Stomach smooth muscle (tissue), 2 donors: Measurements from ENCODE around the gene GATA3.
"Not testable (repeated sequence)": the region's sequence is repeated elsewhere in the genome, so short reads cannot be mapped to it uniquely, and the experiment has no call there.

Source experiments
- H3K27ac ChIP-seq: one replicate; pipeline ENCODE4 v1.7.0; 2013; ENCODE audit warnings: mild to moderate bottlenecking, low read length, inconsistent platforms
- H3K27me3 ChIP-seq, 2 donors: one replicate each; pipeline ENCODE4 v1.7.0; 2013; ENCODE audit warnings: low read length in 2 of 2; ENCODE audit not compliant: insufficient read depth in 2 of 2, control insufficient read depth in 1 of 2
- H3K36me3 ChIP-seq, 2 donors: one replicate each; pipeline ENCODE4 v1.7.0; 2013; ENCODE audit warnings: low read length in 2 of 2; ENCODE audit not compliant: control insufficient read depth in 2 of 2, insufficient read depth in 2 of 2
- H3K4me1 ChIP-seq: one replicate; pipeline ENCODE4 v1.7.0; 2013; ENCODE audit warnings: low read length; ENCODE audit not compliant: control insufficient read depth, insufficient read depth
- H3K4me3 ChIP-seq, 2 donors: one replicate each; pipeline ENCODE4 v1.7.0; 2013; ENCODE audit warnings: low read length in 2 of 2
- H3K9ac ChIP-seq, 2 donors: one replicate each; pipeline ENCODE4 v1.7.0; 2013; ENCODE audit warnings: low read length in 2 of 2, mild to moderate bottlenecking in 1 of 2
- H3K9me3 ChIP-seq, 2 donors: one replicate each; pipeline ENCODE4 v1.7.0; 2013; ENCODE audit warnings: low read length in 2 of 2; ENCODE audit not compliant: control insufficient read depth in 2 of 2
- donor health status: healthy.
- donor health status: Pancreatic carcinoma.

Gene GATA3

DNA sequence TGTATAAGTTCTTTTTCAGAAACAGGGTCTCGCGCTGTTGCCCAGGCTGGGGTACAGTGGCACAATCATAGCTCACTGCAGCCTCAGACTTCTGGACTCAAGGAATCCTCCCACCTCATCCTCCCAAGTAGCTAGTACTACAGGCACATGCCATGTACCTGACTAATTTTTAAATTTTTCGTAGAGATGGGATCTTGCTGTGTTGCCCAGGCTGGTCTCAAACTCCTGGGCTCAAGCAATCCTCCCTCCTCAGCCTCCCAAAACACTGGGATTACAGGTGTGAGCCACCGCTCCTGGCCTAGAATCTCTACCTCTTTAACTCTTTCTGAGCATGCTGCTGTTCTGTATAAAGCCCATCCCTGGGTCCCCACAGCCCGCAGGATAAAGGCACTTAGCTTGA is 23.3 kb upstream of the GATA3 start:
- not testable (repeated sequence) for H3K27ac ChIP-seq, H3K9me3 ChIP-seq, H3K36me3 ChIP-seq, H3K4me3 ChIP-seq, H3K9ac ChIP-seq
- peaks cover 15% of the 10 kb centered on the region for H3K4me1 ChIP-seq
- H3K27me3 ChIP-seq = peaks cover 47 to 50% of the 10 kb centered on the region in 2 donors

DNA sequence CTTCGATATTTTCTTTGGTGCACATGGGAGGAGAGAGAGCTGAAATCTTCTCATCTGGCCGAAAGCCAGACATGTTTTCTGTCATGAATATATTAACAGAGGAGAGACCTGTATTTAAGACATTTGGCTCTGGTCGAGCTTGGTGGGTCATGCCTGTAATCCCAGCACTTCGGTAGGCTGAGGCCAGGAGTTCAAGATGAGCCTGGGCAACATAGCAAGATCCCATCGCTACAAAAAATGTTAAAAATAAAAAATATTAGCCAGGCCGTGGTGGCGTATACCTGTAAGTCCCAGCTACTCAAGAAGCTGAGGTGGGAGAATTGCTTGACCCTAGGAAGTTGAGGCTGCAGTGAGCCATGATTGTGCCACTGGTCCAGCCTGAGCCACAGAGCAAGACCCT is 21.9 kb upstream of the GATA3 start:
- no peak overlapping the region for H3K9ac ChIP-seq
- no peak overlapping the region for H3K4me3 ChIP-seq
- peaks cover 0 to 3% of the 10 kb centered on the region in 2 donors for H3K9me3 ChIP-seq
- peaks cover 50 to 51% of the 10 kb centered on the region in 2 donors for H3K27me3 ChIP-seq
- H3K27ac ChIP-seq = no peak overlapping the region
- no peaks in the 10 kb centered on the region for H3K36me3 ChIP-seq
- peaks cover 20% of the 10 kb centered on the region for H3K4me1 ChIP-seq

DNA sequence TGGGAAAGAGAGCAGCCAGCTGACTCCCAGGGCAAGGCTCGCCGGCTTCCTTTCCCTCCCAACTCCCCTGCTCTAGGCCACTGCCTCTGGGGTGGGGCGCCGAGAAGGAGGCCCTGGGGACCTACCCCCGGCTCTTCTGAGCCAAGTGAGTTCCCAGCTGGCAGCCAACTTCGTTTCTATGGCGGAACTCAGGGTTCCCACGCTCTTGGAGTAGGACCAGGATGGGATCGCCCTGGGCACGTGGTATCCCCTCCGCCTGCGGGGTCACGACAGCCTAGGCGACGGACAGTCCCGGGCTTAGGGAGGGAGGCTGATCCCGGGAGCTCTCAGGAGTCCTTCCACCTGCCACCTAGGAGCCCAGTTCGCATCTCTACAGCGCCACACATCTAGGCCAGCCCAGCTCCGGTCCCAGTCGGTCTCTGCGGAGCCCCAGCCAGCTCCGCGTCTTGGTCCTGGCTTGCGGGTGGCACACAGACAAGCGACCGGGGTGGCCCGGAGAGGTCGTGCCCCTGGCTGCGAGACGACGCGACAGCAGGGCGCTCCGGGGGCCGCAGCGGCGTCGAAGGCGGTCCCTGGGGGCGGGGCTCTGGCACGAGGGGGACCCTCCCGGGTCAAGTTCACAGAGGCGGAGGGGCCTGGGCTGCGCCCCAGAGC is 20.5 kb upstream of the GATA3 start:
- H3K9ac ChIP-seq = no peak overlapping the region
- H3K27me3 ChIP-seq = peaks cover 62 to 63% of the 10 kb centered on the region in 2 donors
- H3K27ac ChIP-seq = no peak overlapping the region
- H3K36me3 ChIP-seq = no peaks in the 10 kb centered on the region
- H3K9me3 ChIP-seq = peaks cover under 1 to 3% of the 10 kb centered on the region in 2 donors
- peaks cover 20% of the 10 kb centered on the region for H3K4me1 ChIP-seq
- peak overlapping the region in 1 of 2 donors; percentile 22 for H3K4me3 ChIP-seq

DNA sequence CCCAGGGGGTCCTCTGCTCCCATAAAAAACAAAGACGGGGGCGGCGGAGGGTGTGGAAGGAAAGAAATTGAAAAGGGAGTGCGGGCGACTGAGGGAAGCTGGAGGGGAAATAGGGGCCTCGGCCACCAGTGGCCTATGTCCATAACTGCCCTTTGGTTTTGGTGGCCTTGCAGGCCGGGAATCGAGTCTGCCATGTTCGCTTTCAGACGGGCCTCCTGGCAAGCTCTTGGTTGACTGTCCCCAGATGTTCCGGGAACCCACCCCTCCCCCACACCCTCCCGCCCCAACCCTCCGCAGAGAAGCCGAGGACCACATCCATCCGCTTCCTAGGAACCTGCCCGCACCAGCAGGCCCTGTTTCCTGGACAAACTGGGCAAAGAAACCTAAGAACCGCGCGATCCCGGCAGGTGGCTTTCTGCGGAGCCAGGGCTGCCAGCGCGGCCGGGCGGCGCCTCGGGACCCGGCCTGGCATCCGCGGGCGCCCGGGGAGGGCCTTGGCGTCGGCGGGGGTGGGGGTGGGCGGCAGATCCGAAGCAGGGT is 20.0 kb upstream of the GATA3 start:
- Histone ChIP-seq H3K27ac (no peak overlapping the region), H3K9me3 (peaks cover 3 to 6% of the 10 kb centered on the region in 2 donors), H3K4me3 (no peak overlapping the region), H3K27me3 (peaks cover 67 to 69% of the 10 kb centered on the region in 2 donors), H3K9ac (no peak overlapping the region), H3K4me1 (peaks cover 20% of the 10 kb centered on the region), H3K36me3 (no peaks in the 10 kb centered on the region)

DNA sequence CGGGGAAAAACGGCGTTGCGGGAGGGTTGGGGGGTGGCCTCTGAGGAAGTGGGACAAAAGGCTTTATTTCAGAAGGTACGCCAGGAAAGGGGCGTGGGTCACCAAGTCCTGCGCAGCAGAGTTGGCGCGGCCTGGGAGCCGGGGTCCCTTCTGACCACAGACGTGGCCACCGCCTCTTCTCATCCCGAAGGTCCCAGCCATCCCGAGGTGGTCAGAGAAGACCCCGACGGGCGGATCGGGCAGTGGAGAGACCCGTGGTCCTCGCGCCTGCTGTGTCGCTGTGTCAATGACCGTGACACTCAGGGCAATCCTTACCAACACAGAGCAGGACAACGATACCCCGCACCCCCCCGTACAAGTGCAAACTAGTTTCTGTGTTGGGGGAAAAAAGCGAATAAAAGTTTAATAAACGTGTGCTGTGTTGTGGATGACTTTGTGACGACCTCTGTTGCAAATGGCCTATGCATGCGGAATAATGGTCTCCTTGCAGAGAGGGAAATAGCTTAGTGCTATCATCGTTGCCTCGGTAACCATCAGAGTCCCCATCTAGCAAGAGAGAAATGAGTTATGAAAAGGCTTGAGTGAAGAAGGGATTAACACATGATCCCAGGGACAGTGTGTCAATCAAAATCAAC is 19.4 kb upstream of the GATA3 start:
- Histone ChIP-seq H3K4me3 (peak overlapping the region in 1 of 2 donors; percentile 29), H3K9ac (no peak overlapping the region), H3K4me1 (peaks cover 20% of the 10 kb centered on the region), H3K9me3 (peaks cover 3 to 6% of the 10 kb centered on the region in 2 donors), H3K36me3 (no peaks in the 10 kb centered on the region), H3K27ac (no peak overlapping the region), H3K27me3 (peaks cover 70 to 72% of the 10 kb centered on the region in 2 donors)

DNA sequence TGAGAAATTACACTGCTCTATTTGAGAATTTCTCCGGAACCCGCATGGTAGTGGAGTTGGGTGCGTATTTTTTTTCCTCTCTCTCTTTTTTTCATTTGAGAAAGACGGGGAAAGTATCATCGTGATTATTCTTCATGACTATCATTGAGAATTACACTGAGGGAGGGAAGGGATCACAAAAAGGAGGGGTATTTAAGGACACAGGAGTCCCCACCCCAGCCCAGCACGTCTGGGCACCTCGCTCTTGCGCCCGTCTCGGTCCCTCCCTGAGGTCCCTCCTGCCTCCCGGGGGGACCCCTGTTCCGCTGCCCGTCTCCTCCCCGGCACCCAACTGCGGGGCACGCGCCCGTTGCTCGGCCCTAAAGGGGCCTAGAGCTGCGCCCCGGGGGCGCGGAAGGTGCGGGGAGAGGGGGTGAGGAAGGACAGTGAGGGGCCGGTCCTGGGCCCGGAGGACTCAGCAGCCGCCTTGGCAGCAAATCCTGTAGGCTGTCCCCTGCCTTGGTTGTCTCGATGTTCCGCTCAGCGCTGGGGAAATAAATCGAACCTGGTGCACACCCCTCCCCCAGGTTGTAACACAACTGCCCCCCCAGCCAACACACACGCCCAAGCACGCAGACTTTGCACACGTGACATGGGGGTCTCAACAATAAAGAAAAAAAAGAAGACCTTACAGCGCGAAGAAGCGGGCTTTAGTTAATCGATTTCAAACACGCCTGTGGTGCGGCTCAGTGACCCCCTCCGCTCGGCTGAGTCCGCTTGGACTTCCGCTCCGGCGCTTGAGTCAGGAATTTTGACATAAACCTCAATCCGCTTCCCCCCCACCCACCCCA is 18.6 kb upstream of the GATA3 start:
- Histone ChIP-seq H3K36me3 (no peaks in the 10 kb centered on the region), H3K27me3 (peaks cover 72% of the 10 kb centered on the region in 2 donors)

DNA sequence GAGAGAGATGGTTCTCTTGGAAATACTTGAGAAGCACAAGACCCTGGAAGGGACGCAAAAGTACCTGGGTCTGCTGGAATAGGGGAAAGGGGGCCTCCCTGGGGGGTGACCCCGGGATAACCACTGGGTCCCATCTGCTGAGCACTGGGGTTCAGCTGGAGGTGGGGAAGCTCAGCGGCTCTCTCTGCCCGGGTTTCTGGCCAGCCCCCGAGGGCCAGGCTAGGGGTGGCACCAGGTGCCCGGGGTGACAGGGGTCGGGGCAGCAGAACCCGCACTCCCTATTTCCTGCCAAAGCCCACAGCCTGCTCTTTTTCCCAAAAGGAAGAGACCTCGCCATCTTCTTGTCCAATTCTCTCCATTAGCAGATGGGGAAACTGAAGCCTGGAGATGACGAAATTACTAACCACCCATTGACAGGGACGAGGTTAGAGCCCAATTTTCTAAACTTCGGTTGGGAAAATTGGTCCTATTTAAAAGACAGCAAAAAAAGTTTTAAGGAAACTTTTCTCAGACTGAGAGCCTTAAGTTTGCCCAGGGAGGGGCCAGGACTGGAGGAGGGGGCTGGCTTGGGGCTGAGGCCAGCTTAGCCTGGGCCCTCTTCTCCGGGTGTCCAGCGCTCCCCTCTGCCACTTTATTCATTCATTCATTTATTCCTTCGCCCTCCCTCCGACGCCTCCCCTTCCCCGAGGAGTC is 17.8 kb upstream of the GATA3 start:
- H3K36me3 ChIP-seq = no peaks in the 10 kb centered on the region
- peaks cover 72 to 77% of the 10 kb centered on the region in 2 donors for H3K27me3 ChIP-seq
- peaks cover 20% of the 10 kb centered on the region for H3K4me1 ChIP-seq
- peaks cover 3% of the 10 kb centered on the region in 2 donors for H3K9me3 ChIP-seq
- no peak overlapping the region for H3K9ac ChIP-seq
- no peak overlapping the region for H3K27ac ChIP-seq
- H3K4me3 ChIP-seq = no peak overlapping the region

More for the DNA sequence above, 18.6 kb upstream of the GATA3 start:
- Histone ChIP-seq H3K9me3 (peaks cover 3 to 6% of the 10 kb centered on the region in 2 donors), H3K4me3 (no peak overlapping the region), H3K9ac (no peak overlapping the region), H3K27ac (no peak overlapping the region), H3K4me1 (peaks cover 20% of the 10 kb centered on the region)

DNA sequence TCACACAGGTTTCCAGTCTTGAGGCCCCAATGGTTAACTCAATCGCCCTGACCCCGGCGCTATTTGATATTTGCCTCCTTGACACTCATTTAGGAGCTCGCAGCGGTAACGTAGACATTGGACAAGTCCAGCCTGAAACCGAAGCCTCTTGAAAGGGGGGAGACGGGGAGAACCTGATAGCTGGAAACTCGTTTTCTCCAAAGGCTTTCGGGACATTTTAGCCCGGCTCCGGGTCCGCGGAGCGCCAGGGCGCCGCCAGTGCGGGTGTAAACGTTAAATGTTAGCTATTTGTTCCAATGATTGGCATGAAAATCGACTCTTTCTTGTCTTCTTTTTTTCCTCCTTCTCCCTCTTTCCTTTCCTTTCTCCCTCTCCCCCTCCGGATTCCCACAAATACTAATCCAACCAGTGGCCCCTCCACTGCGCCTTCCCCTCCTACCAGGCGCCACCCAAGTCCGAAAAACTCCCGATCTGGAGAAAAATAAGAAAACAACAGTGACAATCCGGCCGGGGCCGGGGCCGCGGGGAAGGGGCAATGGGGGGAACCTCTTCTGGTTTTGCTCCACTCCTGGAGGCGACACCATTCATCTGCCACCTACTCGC is 17.2 kb upstream of the GATA3 start:
- Histone ChIP-seq H3K4me3 (no peak overlapping the region), H3K27me3 (peaks cover 76 to 84% of the 10 kb centered on the region in 2 donors), H3K27ac (no peak overlapping the region)

DNA sequence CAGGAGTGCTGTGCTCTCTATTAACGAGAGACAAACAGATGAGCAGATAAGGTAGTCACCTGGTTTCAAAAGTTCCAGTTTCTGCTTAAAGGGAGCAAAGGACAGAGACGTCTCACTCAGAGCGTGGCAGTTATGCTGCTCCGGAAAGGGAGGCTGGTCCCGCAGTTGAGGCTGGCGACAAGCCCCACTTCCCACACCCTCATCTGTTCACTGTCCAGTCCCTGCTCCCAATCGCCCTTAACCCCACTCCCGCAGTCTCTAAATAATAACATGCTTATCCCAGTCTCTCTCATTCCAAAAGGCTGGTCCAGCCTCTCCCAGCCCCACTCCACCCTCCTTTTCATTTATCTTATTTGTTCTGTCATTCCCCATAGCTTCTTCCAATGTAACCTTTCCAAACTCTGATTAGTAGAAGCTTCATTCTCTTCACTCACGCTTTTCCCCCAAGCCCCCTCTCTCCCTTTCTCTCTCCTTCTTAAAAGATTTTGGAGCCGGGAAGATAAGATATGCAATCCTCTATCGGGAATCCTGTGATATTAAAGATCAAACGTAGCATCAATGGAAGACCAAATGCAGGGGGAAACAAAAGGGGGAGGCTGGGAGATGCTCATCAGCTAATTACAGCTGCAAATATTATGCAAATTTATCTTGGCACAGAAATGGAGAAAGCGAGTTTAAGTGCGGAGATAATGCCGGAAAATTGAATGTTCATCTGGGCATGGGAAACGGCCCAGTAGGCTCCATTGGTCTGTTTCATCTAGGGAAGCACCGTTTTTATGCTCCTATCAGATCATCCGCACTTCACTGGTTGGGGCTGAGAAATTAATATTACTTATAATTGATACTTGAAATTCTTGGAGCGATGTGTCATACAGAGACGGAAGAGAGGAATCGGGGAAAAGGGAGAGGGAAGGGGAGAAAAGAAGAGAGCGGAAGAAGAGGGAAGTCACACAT is 16.3 kb upstream of the GATA3 start:
- no peak overlapping the region for H3K4me3 ChIP-seq

More for the DNA sequence above, 17.2 kb upstream of the GATA3 start:
- H3K9me3 ChIP-seq = peaks cover 3% of the 10 kb centered on the region in 2 donors
- H3K4me1 ChIP-seq = peaks cover 20% of the 10 kb centered on the region
- no peak overlapping the region for H3K9ac ChIP-seq
- no peaks in the 10 kb centered on the region for H3K36me3 ChIP-seq

More for the DNA sequence above, 16.3 kb upstream of the GATA3 start:
- Histone ChIP-seq H3K36me3 (no peaks in the 10 kb centered on the region), H3K9me3 (peaks cover 3% of the 10 kb centered on the region in 2 donors), H3K4me1 (peaks cover 20% of the 10 kb centered on the region), H3K27ac (no peak overlapping the region), H3K9ac (no peak overlapping the region), H3K27me3 (peaks cover 82 to 92% of the 10 kb centered on the region in 2 donors)
